K562 (cell line): ENCODE measurements around the gene NUDT2. TPM values are rescaled to one million over a fixed set of nuclear protein-coding genes. Genes with fewer than 3 reads are reported as not detected.
A peak's percentile ranks its signal among the peaks of the same experiment; 100 is the strongest.

Source experiments
- ARID4B ChIP-seq: sonication (generic); formaldehyde crosslinking; IDR thresholded peaks from 2 replicates; pipeline ENCODE4 v1.8.0; 2022; ENCODE audit warnings: mild to moderate bottlenecking, missing genetic modification reagents
- ASH1L ChIP-seq: fragments of 450-650 bp; IDR thresholded peaks from 2 replicates; pipeline ENCODE4 v1.6.1; 2018; ENCODE audit warnings: borderline replicate concordance, mild to moderate bottlenecking, low read depth; ENCODE audit not compliant: partially characterized antibody
- CCNT2 ChIP-seq: IDR thresholded peaks from 2 replicates; pipeline ENCODE4 v1.6.1; 2011; ENCODE audit warnings: borderline replicate concordance, low read depth, mild to moderate bottlenecking, moderate library complexity, mixed read lengths, low read length; ENCODE audit not compliant: insufficient read length; ENCODE audit errors: extremely low read depth
- E2F4 ChIP-seq: sonication (generic); formaldehyde crosslinking; IDR thresholded peaks from 2 replicates; pipeline ENCODE4 v1.8.0; 2022; ENCODE audit warnings: mild to moderate bottlenecking, low read depth, missing genetic modification reagents
- ETS1 ChIP-seq: conservative IDR thresholded peaks from 2 replicates; pipeline ENCODE4 v1.6.1; 2011; ENCODE audit warnings: low read depth, mild to moderate bottlenecking, low read length; ENCODE audit not compliant: control insufficient read depth
- HEY1 ChIP-seq: fragments of 250-450 bp; sonication (Bioruptor Pico); IDR thresholded peaks from 2 replicates; pipeline ENCODE4 v1.5.0; 2020; ENCODE audit warnings: mild to moderate bottlenecking, moderate library complexity, borderline replicate concordance
- IRF2 ChIP-seq: sonication (generic); formaldehyde crosslinking; IDR thresholded peaks from 2 replicates; pipeline ENCODE4 v1.8.1; 2022; ENCODE audit warnings: mild to moderate bottlenecking, missing genetic modification reagents
- KDM5B ChIP-seq: fragments of 200-600 bp; sonication (generic); IDR thresholded peaks from 2 replicates; pipeline ENCODE4 v1.6.1; 2012; ENCODE audit warnings: low read depth, mild to moderate bottlenecking, moderate library complexity, low read length, control low read depth, inconsistent platforms; ENCODE audit not compliant: insufficient replicate concordance
- NBN ChIP-seq: fragments of 450-650 bp; IDR thresholded peaks from 2 replicates; pipeline ENCODE4 v1.6.1; 2016; ENCODE audit warnings: low read depth, mild to moderate bottlenecking
- ZNF717 ChIP-seq: fragments of 250-450 bp; sonication (Bioruptor Pico); IDR thresholded peaks from 2 replicates; pipeline ENCODE4 v1.5.0; 2021
- polyA plus RNA-seq, 8 experiments: library from polyadenylated mRNA; depleted of rRNA in 4 of 8; stranded (reverse) in 5 of 8; unstranded in 3 of 8; fragments of >200 nt; fragmentation: Nextera tagmentation in 2 of 8; fragmentation: Illumina TruSeq in 1 of 8; extraction: Ambion mirVana in 2 of 8; extraction: Trizol in 1 of 8; gene quantifications; 2 replicates each; pipeline versions ENCODE4 v1.2.1 to v1.2.3, GENCODE V29; 2011 to 2014; ENCODE audit warnings: inconsistent platforms in 1 of 8, missing spikeins in 1 of 8
- total RNA-seq, 7 experiments: library from RNA; depleted of rRNA in 6 of 7; stranded (reverse); fragments of >200 nt in 6 of 7; fragmentation: Illumina TruSeq in 2 of 7; extraction: Trizol in 2 of 7; gene quantifications; 2 replicates each; pipeline versions ENCODE4 v1.2.1 to v1.2.3, GENCODE V29; 2011 to 2021; ENCODE audit warnings: low replicate concordance in 1 of 7
- TF ChIP-seq, protein P1 (sequence below): fragments of 250-450 bp; sonication (Bioruptor Pico); IDR thresholded peaks from 2 replicates; pipeline ENCODE4 v1.5.0; 2021
- TF ChIP-seq, protein P2 (sequence below): sonication (generic); formaldehyde crosslinking; IDR thresholded peaks from 2 replicates; pipeline ENCODE4 v1.8.1; 2023; ENCODE audit warnings: mild to moderate bottlenecking, missing genetic modification reagents, moderate library complexity
- TF ChIP-seq, protein P3 (sequence below): fragments of 250-450 bp; sonication (Bioruptor Pico); IDR thresholded peaks from 2 replicates; pipeline ENCODE4 v1.5.1; 2021; ENCODE audit warnings: mild to moderate bottlenecking

The NUDT2 gene
- total and polyA plus RNA-seq, 9 of the 15 experiments (the other 6 are each of a cell fraction or from before 2014, with no cell fraction given) = 11.5 to 28.1 (median 19.0) TPM

DNA sequence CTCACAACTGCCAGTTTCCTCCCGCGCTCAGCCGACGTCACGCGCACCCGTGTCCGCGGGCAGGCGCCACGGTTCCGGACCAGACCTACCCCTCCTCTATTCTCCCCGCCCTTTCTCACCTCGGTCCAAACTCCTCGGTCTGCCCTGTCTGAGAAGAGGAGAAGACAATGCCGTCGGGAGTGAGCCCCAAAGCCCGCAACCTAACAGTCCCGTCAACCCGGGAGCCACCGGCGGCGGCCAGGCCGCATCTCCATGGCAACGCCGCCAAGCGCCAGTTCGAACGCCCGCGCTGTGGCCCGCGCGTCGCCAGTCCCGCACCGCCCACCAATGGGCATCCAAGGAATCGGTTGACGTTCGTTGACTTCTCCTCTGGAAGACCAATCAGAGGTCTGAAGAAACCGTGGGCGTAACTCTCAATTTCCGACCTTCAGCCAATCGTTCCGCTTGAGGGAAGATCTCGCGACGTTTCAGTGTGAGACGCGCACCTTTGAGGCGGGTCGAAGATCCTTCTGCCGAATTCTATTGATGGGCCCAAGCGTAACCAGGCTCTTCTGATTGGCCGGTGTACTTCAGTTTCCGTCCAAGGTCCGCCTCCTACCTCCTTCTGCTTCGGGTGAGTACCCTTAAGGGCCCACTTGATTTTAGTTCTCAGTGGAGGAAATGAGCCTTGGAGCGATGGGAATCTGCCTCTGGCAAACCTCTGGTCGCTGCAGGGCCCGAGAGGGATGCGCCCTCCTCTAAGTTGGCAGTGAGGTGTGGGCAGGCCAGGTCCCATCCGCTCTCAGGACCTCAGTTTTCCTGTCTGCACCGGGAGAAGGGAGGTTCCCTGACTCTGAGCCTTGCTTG is at the start of gene NUDT2, which contains the start of gene KIF24 (continued):
- TF ChIP-seq ETS1 (peak; percentile 49; the same call in 1 of the 2 replicates), E2F4 (CRISPR knock-in tag) (peak; percentile 98), CCNT2 (peak; percentile 11), KDM5B (peak; percentile 76), IRF2 (CRISPR knock-in tag) (no peak), ARID4B (CRISPR knock-in tag) (peak; percentile 80), NBN (no peak), HEY1 (no peak), ASH1L (peak; percentile 88), ZNF717 (CRISPR knock-in tag) (no peak)
- TF ChIP-seq, protein P1, sequence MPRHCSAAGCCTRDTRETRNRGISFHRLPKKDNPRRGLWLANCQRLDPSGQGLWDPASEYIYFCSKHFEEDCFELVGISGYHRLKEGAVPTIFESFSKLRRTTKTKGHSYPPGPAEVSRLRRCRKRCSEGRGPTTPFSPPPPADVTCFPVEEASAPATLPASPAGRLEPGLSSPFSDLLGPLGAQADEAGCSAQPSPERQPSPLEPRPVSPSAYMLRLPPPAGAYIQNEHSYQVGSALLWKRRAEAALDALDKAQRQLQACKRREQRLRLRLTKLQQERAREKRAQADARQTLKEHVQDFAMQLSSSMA (CRISPR knock-in tag) = no peak
- TF ChIP-seq, protein P2, sequence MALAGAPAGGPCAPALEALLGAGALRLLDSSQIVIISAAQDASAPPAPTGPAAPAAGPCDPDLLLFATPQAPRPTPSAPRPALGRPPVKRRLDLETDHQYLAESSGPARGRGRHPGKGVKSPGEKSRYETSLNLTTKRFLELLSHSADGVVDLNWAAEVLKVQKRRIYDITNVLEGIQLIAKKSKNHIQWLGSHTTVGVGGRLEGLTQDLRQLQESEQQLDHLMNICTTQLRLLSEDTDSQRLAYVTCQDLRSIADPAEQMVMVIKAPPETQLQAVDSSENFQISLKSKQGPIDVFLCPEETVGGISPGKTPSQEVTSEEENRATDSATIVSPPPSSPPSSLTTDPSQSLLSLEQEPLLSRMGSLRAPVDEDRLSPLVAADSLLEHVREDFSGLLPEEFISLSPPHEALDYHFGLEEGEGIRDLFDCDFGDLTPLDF = peak; percentile 92
- TF ChIP-seq, protein P3, sequence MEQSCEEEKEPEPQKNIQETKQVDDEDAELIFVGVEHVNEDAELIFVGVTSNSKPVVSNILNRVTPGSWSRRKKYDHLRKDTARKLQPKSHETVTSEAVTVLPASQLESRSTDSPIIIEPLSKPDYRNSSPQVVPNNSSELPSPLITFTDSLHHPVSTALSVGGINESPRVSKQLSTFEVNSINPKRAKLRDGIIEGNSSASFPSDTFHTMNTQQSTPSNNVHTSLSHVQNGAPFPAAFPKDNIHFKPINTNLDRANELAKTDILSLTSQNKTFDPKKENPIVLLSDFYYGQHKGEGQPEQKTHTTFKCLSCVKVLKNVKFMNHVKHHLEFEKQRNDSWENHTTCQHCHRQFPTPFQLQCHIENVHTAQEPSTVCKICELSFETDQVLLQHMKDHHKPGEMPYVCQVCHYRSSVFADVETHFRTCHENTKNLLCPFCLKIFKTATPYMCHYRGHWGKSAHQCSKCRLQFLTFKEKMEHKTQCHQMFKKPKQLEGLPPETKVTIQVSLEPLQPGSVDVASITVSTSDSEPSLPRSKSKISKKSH (CRISPR knock-in tag) = no peak
